Vagina (tissue), 2 donors: ENCODE measurements around the gene INPP5B. TPM values are rescaled to one million over a fixed set of nuclear protein-coding genes. Genes with fewer than 3 reads are reported as not detected.

ENCODE experiments used
- DNase-seq, 2 donors: peaks; one replicate each; pipeline ENCODE4 v3.0.0-alpha.2; 2017; ENCODE audit errors: extremely low spot score in 2 of 2
- H3K27ac ChIP-seq: fragments of 200-600 bp; sonication (generic); one replicate; pipeline ENCODE4 v1.5.1; 2019
- H3K27me3 ChIP-seq: fragments of 200-600 bp; sonication (generic); one replicate; pipeline ENCODE4 v1.5.1; 2019
- H3K36me3 ChIP-seq, 2 donors: fragments of 200-600 bp; sonication (generic); one replicate each; pipeline ENCODE4 v1.5.1; 2017 to 2019
- H3K4me1 ChIP-seq: fragments of 200-600 bp; sonication (generic); one replicate; pipeline ENCODE4 v1.5.1; 2019
- H3K4me3 ChIP-seq, 2 donors: fragments of 200-600 bp; sonication (generic); 1 replicate in 1 of 2; 2 replicates in 1 of 2; pipeline ENCODE4 v1.5.1; 2016 to 2019
- H3K9me3 ChIP-seq: fragments of 200-600 bp; sonication (generic); one replicate; pipeline ENCODE4 v1.5.1; 2019
- POLR2A ChIP-seq, 2 donors: fragments of 450-650 bp; IDR thresholded peaks; one replicate each; pipeline ENCODE4 v1.6.1; 2017; ENCODE audit warnings: antibody characterized with exemption in 2 of 2, mild to moderate bottlenecking in 2 of 2, moderate library complexity in 2 of 2
- POLR2AphosphoS5 ChIP-seq, 2 donors: sonication (generic); formaldehyde crosslinking; IDR thresholded peaks; one replicate each; pipeline ENCODE4 v1.9.0; 2017; ENCODE audit warnings: antibody characterized with exemption in 2 of 2, mild to moderate bottlenecking in 2 of 2, low read depth in 1 of 2; ENCODE audit not compliant: insufficient read depth in 1 of 2
- intact Hi-C: fragments of 100-400 bp; cut with DNase I; formaldehyde crosslinking; loops from one replicate; pipeline ENCODE4 v1.15.1; 2023
- total RNA-seq: library from RNA; depleted of rRNA; stranded (reverse); fragments of >200 nt; gene quantifications from one replicate; pipeline ENCODE4 v1.2.3, GENCODE V29; 2016
- TF ChIP-seq, protein P1 (sequence below), 3 experiments: fragments of 450-650 bp in 2 of 3; fragments of 200-600 bp in 1 of 3; sonication (generic) in 1 of 3; IDR thresholded peaks; one replicate each; pipeline ENCODE4 v1.5.1; 2017 to 2019; ENCODE audit warnings: antibody characterized with exemption in 3 of 3, mild to moderate bottlenecking in 2 of 3, moderate library complexity in 2 of 3

The INPP5B gene
- total RNA-seq, 1 donor from 2014 or later = 31.2 TPM

DNA sequence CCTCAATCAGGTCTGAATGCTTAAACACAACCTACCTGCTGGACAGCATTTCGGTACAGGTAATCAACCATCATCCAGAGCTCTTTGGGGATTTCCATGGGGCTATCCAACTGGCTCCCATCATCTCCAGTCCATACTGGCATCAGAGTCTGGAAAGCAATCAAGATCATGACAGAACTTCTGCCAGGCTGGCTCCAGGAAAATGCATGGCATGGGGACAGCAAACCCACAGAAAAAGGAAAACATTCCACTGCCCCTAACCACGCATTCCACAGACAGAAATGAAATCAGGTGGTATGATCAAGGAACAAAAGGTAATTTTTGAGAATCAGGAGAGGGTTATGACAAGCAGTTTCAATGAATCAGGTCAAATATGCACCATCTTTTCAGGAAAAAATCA, 78.4 kb downstream of the INPP5B start:
- no peak overlapping the region for H3K27ac ChIP-seq
- TF ChIP-seq POLR2A (IDR thresholded peaks at IDR 0.05) = no peak
- TF ChIP-seq, protein P1, sequence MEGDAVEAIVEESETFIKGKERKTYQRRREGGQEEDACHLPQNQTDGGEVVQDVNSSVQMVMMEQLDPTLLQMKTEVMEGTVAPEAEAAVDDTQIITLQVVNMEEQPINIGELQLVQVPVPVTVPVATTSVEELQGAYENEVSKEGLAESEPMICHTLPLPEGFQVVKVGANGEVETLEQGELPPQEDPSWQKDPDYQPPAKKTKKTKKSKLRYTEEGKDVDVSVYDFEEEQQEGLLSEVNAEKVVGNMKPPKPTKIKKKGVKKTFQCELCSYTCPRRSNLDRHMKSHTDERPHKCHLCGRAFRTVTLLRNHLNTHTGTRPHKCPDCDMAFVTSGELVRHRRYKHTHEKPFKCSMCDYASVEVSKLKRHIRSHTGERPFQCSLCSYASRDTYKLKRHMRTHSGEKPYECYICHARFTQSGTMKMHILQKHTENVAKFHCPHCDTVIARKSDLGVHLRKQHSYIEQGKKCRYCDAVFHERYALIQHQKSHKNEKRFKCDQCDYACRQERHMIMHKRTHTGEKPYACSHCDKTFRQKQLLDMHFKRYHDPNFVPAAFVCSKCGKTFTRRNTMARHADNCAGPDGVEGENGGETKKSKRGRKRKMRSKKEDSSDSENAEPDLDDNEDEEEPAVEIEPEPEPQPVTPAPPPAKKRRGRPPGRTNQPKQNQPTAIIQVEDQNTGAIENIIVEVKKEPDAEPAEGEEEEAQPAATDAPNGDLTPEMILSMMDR (IDR thresholded peaks at IDR 0.05) = no peak
- no peak for TF ChIP-seq POLR2AphosphoS5 (IDR thresholded peaks at IDR 0.05; ENCODE audit: insufficient read depth in 1 of 2, low read depth in 1 of 2)
- H3K36me3 ChIP-seq = peaks cover 0 to 66% of the 10 kb centered on the region in 2 donors
- intact Hi-C loops = no loop called here
- no peaks in the 10 kb centered on the region for H3K27me3 ChIP-seq
- no peak overlapping the region for H3K4me3 ChIP-seq
- DNase-seq = no peak
- no peaks in the 10 kb centered on the region for H3K9me3 ChIP-seq
- H3K4me1 ChIP-seq = no peaks in the 10 kb centered on the region

DNA sequence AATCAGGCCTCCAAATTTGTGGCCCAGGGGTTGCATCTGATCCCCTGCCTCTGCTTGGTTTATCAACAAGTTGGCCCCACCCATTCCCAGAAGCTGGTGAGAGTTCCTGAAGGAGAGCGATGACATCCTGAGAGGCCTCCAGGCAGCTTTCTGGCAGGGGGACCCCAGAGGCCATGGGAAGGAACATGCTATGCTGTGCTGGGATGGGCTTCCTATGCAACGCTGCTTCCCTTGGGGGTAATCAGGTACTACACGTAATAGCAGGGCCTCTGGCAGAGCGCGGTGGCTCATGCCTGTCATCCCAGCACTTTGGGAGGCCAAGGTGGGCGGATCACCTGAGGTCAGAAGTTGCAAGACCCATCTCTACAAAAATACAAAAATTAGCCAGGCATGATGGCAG, 79.1 kb downstream of the INPP5B start:
- no peak for DNase-seq
- H3K27ac ChIP-seq = no peak overlapping the region
- no peaks in the 10 kb centered on the region for H3K27me3 ChIP-seq
- peaks cover 0 to 69% of the 10 kb centered on the region in 2 donors for H3K36me3 ChIP-seq
- no peak overlapping the region for H3K4me3 ChIP-seq
- H3K4me1 ChIP-seq = no peaks in the 10 kb centered on the region
- intact Hi-C loops = no loop called here
- H3K9me3 ChIP-seq = no peaks in the 10 kb centered on the region
- TF ChIP-seq, protein P1 (IDR thresholded peaks at IDR 0.05) = no peak
- TF ChIP-seq POLR2A (IDR thresholded peaks at IDR 0.05) (no peak), POLR2AphosphoS5 (IDR thresholded peaks at IDR 0.05; ENCODE audit: insufficient read depth in 1 of 2, low read depth in 1 of 2) (no peak)

DNA sequence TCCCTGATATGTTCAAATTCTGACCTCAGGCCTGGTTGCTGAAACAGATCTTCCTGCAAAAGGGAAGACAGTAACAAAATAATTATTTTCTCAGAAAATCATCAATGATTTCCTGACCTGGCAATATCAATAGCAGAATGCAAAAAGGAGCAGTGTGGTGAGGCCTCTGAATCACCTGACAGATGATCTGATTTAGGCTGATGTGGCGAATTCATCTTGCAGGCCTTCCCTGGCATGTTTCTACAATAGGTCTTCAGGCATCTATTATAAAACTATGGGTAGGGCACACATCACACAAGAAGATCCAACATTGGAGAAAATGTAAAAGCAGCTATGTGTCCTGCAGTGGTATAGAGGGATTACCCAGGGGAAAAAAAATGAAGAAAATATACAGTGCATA, 80.4 kb downstream of the INPP5B start:
- DNase-seq = no peak
- Histone ChIP-seq H3K36me3 (peaks cover 0 to 62% of the 10 kb centered on the region in 2 donors), H3K9me3 (no peaks in the 10 kb centered on the region), H3K4me3 (no peak overlapping the region), H3K27ac (peak overlapping the region; percentile 68), H3K4me1 (no peaks in the 10 kb centered on the region), H3K27me3 (no peaks in the 10 kb centered on the region)
- intact Hi-C loops = no loop called here
- no peak for TF ChIP-seq POLR2AphosphoS5 (IDR thresholded peaks at IDR 0.05; ENCODE audit: insufficient read depth in 1 of 2, low read depth in 1 of 2)

DNA sequence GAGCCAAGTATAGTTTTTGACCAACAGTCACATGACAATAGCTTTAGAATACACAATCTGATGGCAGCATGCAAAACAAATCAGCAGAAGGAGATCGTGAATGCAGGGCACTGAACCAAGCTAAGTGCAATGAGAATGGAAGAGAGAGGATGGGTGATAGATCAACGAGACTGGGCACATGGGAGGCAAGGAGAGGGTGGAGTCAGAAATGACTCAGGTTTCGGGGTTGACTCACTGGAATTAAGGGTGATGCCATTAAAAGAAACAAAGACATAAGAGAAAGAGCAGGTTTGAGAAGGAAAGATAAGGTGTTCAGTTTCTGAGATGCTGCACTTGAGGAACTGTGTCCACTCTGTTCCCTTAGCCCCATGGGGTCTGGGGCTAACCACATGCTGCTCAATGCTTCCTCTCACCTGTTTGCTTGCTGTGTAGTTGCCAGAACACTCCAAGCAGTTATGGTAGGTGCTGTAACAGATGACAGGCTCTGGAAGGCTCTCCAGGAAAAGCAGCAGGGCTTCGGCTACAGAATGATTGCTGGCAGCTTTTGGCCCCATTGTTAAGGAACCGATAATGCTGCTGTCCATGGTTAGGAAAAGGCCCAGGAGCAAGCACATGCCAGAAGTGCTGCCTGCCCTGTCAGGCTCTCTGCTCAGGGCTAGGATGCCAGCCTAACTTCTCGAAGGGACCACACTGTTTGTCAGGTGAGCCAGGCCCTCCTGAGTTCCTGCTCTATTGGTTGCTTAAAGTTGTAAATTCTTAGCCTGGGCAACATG, 81.3 kb downstream of the INPP5B start:
- TF ChIP-seq, protein P1 (IDR thresholded peaks at IDR 0.05) = no peak
- no peak for TF ChIP-seq POLR2A (IDR thresholded peaks at IDR 0.05)
- peak in 1 of 2 donors; percentile 26 for TF ChIP-seq POLR2AphosphoS5 (IDR thresholded peaks at IDR 0.05; ENCODE audit: insufficient read depth in 1 of 2, low read depth in 1 of 2)
- DNase-seq = no peak
- no peaks in the 10 kb centered on the region for H3K9me3 ChIP-seq
- H3K4me3 ChIP-seq = no peak overlapping the region
- H3K27me3 ChIP-seq = no peaks in the 10 kb centered on the region
- intact Hi-C loops = no loop called here
- H3K4me1 ChIP-seq = peaks cover 5% of the 10 kb centered on the region
- peak overlapping the region; percentile 68 for H3K27ac ChIP-seq
- H3K36me3 ChIP-seq = peaks cover 0 to 61% of the 10 kb centered on the region in 2 donors

DNA sequence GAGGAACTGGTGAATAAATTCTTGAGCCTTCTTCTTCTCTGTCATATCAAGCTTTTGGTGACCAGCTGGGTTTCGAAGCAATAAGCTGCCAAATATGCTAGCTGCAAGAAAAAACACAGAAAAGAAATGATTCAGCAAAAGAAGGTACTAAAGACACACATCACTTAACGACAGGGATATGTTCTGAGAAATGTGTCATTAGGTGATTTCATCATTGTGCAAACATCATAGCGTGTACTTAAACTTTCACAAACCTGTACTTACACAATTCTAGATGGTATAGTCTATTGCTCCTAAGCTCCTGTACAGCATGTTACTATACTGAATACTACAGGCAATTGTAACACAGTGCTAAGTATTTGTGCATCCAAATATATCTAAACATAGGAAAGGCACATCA, 84.5 kb downstream of the INPP5B start:
- TF ChIP-seq, protein P1 (IDR thresholded peaks at IDR 0.05) = no peak
- TF ChIP-seq POLR2AphosphoS5 (IDR thresholded peaks at IDR 0.05; ENCODE audit: insufficient read depth in 1 of 2, low read depth in 1 of 2) = peak in 1 of 2 donors; percentile 89
- TF ChIP-seq POLR2A (IDR thresholded peaks at IDR 0.05) = no peak
- Histone ChIP-seq H3K4me3 (no peak overlapping the region), H3K27ac (peak overlapping the region; percentile 17), H3K36me3 (peaks cover 0 to 48% of the 10 kb centered on the region in 2 donors), H3K9me3 (no peaks in the 10 kb centered on the region), H3K4me1 (peaks cover 21% of the 10 kb centered on the region), H3K27me3 (no peaks in the 10 kb centered on the region)
- intact Hi-C loops = no loop called here
- no peak for DNase-seq
